GM21447 (cell line): ENCODE data around the gene SGMS1.
A peak's percentile ranks its signal among the peaks of the same experiment; 100 is the strongest.

Experiments
- ATAC-seq: cut with Tn5 transposase; IDR thresholded peaks from one replicate; pipeline ENCODE4 v1.9.1; 2021; ENCODE audit not compliant: unreplicated experiment

SGMS1 gene

GRCh38 chr10:50403074-50403473, 220.7 kb downstream of the SGMS1 start:
- no peak for ATAC-seq

- ATAC-seq = no peak
These were observed 221.3 kb downstream of the SGMS1 start for GRCh38 chr10:50402466-50402865.

- no peak for ATAC-seq
These were observed 223.1 kb downstream of the SGMS1 start for GRCh38 chr10:50400694-50401093.

GRCh38 chr10:50398823-50399222, 224.9 kb downstream of the SGMS1 start:
- ATAC-seq = no peak

GRCh38 chr10:50398381-50398780, 225.4 kb downstream of the SGMS1 start:
- ATAC-seq = no peak

GRCh38 chr10:50397312-50398140, 226.2 kb downstream of the SGMS1 start:
- no peak for ATAC-seq

- ATAC-seq = no peak
These were observed 227.1 kb downstream of the SGMS1 start for GRCh38 chr10:50396491-50397311.

GRCh38 chr10:50395851-50396250, 227.9 kb downstream of the SGMS1 start:
- no peak for ATAC-seq

GRCh38 chr10:50395271-50395670, 228.5 kb downstream of the SGMS1 start:
- no peak for ATAC-seq

- no peak for ATAC-seq
These were observed 228.9 kb downstream of the SGMS1 start for GRCh38 chr10:50394832-50395231.

GRCh38 chr10:50393784-50394467, 229.8 kb downstream of the SGMS1 start:
- ATAC-seq = no peak

GRCh38 chr10:50392966-50393718, 230.6 kb downstream of the SGMS1 start:
- ATAC-seq = no peak

GRCh38 chr10:50392426-50392825, 231.3 kb downstream of the SGMS1 start:
- no peak for ATAC-seq

- ATAC-seq = no peak
These were observed 233.5 kb downstream of the SGMS1 start for GRCh38 chr10:50390302-50390701.

GRCh38 chr10:50388181-50388580, 235.6 kb downstream of the SGMS1 start:
- ATAC-seq = no peak

- ATAC-seq = peak; percentile 58
These were observed 236.1 kb downstream of the SGMS1 start for GRCh38 chr10:50387732-50388073.

GRCh38 chr10:50387007-50387731, 236.6 kb downstream of the SGMS1 start:
- no peak for ATAC-seq

- ATAC-seq = no peak
These were observed 238.1 kb downstream of the SGMS1 start for GRCh38 chr10:50385624-50386023.

- ATAC-seq = no peak
These were observed 238.9 kb downstream of the SGMS1 start for GRCh38 chr10:50384898-50385297.

- no peak for ATAC-seq
These were observed 239.5 kb downstream of the SGMS1 start for GRCh38 chr10:50384238-50384637.
